Ishikawa (cell line): ENCODE measurements around the gene PISD.

Experiments used
- CEBPB ChIP-seq: IDR thresholded peaks from 2 replicates; pipeline ENCODE4 v1.6.1; 2012
- EGR1 ChIP-seq: IDR thresholded peaks from 2 replicates; pipeline ENCODE4 v1.6.1; 2012
- EP300 ChIP-seq: IDR thresholded peaks from 2 replicates; pipeline ENCODE4 v1.6.1; 2012; ENCODE audit warnings: borderline replicate concordance
- MAX ChIP-seq: IDR thresholded peaks from 2 replicates; pipeline ENCODE4 v1.6.1; 2012
- NFIC ChIP-seq: IDR thresholded peaks from 2 replicates; pipeline ENCODE4 v1.6.1; 2012
- REST ChIP-seq: IDR thresholded peaks from 2 replicates; pipeline ENCODE4 v1.6.1; 2012; ENCODE audit warnings: low read depth, mild to moderate bottlenecking
- TAF1 ChIP-seq: IDR thresholded peaks from 2 replicates; pipeline ENCODE4 v1.6.1; 2012; ENCODE audit warnings: low read depth, mild to moderate bottlenecking
- TEAD4 ChIP-seq: IDR thresholded peaks from 2 replicates; pipeline ENCODE4 v1.6.1; 2012
- ZBTB7A ChIP-seq: IDR thresholded peaks from 2 replicates; pipeline ENCODE4 v1.6.1; 2012; ENCODE audit warnings: low read depth

GRCh38 chr22:31681349-31682345, 19.6 kb upstream of the PISD start:
- TF ChIP-seq ZBTB7A (no peak), TEAD4 (no peak), EP300 (no peak), REST (no peak), TAF1 (no peak), NFIC (no peak), MAX (no peak), EGR1 (no peak), CEBPB (no peak)
